OCI-LY1 (cell line): ENCODE measurements around the gene TFEB.

Experiments
- H2AFZ ChIP-seq: fragments of 200-600 bp; sonication (generic), shearing (Covaris generic); 2 replicates; pipeline ENCODE4 v1.6.0; 2014; ENCODE audit warnings: antibody characterized with exemption, mild to moderate bottlenecking, low read length
- H3F3A ChIP-seq: fragments of 200-600 bp; sonication (generic), shearing (Covaris generic); 2 replicates; pipeline ENCODE4 v1.6.0; 2014; ENCODE audit warnings: mild to moderate bottlenecking, antibody characterized with exemption, low read length, moderate library complexity; ENCODE audit not compliant: insufficient read depth
- H3K27ac ChIP-seq: fragments of 200-600 bp; sonication (generic); 2 replicates; pipeline ENCODE4 v1.5.1; 2014; ENCODE audit warnings: low read length, mixed run types, mild to moderate bottlenecking, low read depth; ENCODE audit not compliant: poor library complexity, severe bottlenecking
- H3K27me3 ChIP-seq: fragments of 200-600 bp; sonication (generic); 2 replicates; pipeline ENCODE4 v1.6.0; 2014; ENCODE audit warnings: antibody characterized with exemption, mild to moderate bottlenecking, low read length, moderate library complexity; ENCODE audit not compliant: insufficient read depth
- H3K36me3 ChIP-seq: fragments of 200-600 bp; sonication (generic); 2 replicates; pipeline ENCODE4 v1.6.1; 2014; ENCODE audit warnings: mild to moderate bottlenecking, antibody characterized with exemption, low read length, moderate library complexity, mixed read lengths; ENCODE audit not compliant: insufficient read depth
- H3K4me1 ChIP-seq: fragments of 200-600 bp; sonication (generic); 2 replicates; pipeline ENCODE4 v1.5.1; 2014; ENCODE audit warnings: mild to moderate bottlenecking, low read length, moderate library complexity; ENCODE audit not compliant: insufficient read depth, severe bottlenecking
- H3K4me2 ChIP-seq: fragments of 200-600 bp; sonication (generic), shearing (Covaris generic); 2 replicates; pipeline ENCODE4 v1.6.1; 2014; ENCODE audit warnings: low read length
- H3K4me3 ChIP-seq: fragments of 200-600 bp; sonication (generic); 2 replicates; pipeline ENCODE4 v1.5.1; 2014; ENCODE audit warnings: low read length, low read depth, mild to moderate bottlenecking, mixed read lengths; ENCODE audit not compliant: poor library complexity, severe bottlenecking
- H3K79me2 ChIP-seq: fragments of 200-600 bp; shearing (Covaris generic); 2 replicates; pipeline ENCODE4 v1.6.1; 2016; ENCODE audit warnings: mixed run types, low read length, mixed read lengths; ENCODE audit not compliant: insufficient read depth
- H3K9ac ChIP-seq: fragments of 200-600 bp; sonication (generic), shearing (Covaris generic); 2 replicates; pipeline ENCODE4 v1.6.1; 2014; ENCODE audit warnings: mild to moderate bottlenecking, low read length, mixed read lengths
- H3K9me2 ChIP-seq: fragments of 200-600 bp; sonication (generic), shearing (Covaris generic); 2 replicates; pipeline ENCODE4 v1.6.1; 2014; ENCODE audit warnings: low read depth, mild to moderate bottlenecking, low read length, mixed read lengths
- H3K9me3 ChIP-seq: fragments of 200-600 bp; shearing (Covaris generic); 2 replicates; pipeline ENCODE4 v1.6.1; 2014; ENCODE audit warnings: low read length, mixed read lengths
- H4K20me1 ChIP-seq: fragments of 200-600 bp; sonication (generic), shearing (Covaris generic); 2 replicates; pipeline ENCODE4 v1.6.0; 2016; ENCODE audit warnings: mild to moderate bottlenecking, low read length; ENCODE audit not compliant: insufficient read depth
- EZH2 ChIP-seq: fragments of 200-600 bp; sonication (generic), shearing (Covaris generic); IDR thresholded peaks from 2 replicates; pipeline ENCODE4 v1.8.0; 2017; ENCODE audit warnings: borderline replicate concordance, mixed run types, mild to moderate bottlenecking, antibody characterized with exemption, low read length, moderate library complexity, mixed read lengths
- TF ChIP-seq, protein P1 (sequence below): fragments of 200-600 bp; sonication (generic), shearing (Covaris generic); IDR thresholded peaks from 2 replicates; pipeline ENCODE4 v1.5.1; 2017; ENCODE audit warnings: mild to moderate bottlenecking, antibody characterized with exemption, low read length, moderate library complexity, mixed read lengths

Gene TFEB

DNA sequence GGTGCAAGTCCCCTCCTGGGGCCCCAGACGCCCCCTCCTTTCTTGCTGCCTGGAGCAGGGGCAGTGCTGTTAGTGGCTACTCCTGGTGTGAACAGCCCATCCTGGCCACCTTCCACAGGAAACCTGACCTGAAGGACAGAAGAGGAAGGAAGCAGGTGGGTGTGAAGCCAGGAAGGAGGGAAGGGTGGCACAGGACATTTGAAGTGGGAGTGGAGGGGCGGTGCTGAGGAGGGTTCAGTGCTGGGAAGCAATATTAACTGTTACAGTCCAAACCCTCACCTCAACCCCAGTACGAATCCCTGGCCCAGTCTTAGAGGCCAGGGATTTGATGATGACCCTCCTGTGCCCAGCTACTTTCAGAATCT lies 45.9 kb upstream of the TFEB start:
- no peaks in the 10 kb centered on the region for H3F3A ChIP-seq
- H3K27me3 ChIP-seq = 0 out of 2 replicates have a peak, but pooled peaks cover 5% of the 10 kb centered on the region
- TF ChIP-seq EZH2 = no peak
- TF ChIP-seq, protein P1, sequence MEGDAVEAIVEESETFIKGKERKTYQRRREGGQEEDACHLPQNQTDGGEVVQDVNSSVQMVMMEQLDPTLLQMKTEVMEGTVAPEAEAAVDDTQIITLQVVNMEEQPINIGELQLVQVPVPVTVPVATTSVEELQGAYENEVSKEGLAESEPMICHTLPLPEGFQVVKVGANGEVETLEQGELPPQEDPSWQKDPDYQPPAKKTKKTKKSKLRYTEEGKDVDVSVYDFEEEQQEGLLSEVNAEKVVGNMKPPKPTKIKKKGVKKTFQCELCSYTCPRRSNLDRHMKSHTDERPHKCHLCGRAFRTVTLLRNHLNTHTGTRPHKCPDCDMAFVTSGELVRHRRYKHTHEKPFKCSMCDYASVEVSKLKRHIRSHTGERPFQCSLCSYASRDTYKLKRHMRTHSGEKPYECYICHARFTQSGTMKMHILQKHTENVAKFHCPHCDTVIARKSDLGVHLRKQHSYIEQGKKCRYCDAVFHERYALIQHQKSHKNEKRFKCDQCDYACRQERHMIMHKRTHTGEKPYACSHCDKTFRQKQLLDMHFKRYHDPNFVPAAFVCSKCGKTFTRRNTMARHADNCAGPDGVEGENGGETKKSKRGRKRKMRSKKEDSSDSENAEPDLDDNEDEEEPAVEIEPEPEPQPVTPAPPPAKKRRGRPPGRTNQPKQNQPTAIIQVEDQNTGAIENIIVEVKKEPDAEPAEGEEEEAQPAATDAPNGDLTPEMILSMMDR = no peak
- H3K36me3 ChIP-seq = no peaks in the 10 kb centered on the region
- H2AFZ ChIP-seq = no peak overlapping the region
- H3K4me1 ChIP-seq = peaks cover 20% of the 10 kb centered on the region
- H4K20me1 ChIP-seq = no peaks in the 10 kb centered on the region
- no peak overlapping the region for H3K9ac ChIP-seq
- H3K4me3 ChIP-seq = no peak overlapping the region
- no peak overlapping the region for H3K4me2 ChIP-seq
- H3K9me3 ChIP-seq = no peaks in the 10 kb centered on the region
- no peaks in the 10 kb centered on the region for H3K9me2 ChIP-seq
- H3K79me2 ChIP-seq = no peaks in the 10 kb centered on the region
- H3K27ac ChIP-seq = no peak overlapping the region

DNA sequence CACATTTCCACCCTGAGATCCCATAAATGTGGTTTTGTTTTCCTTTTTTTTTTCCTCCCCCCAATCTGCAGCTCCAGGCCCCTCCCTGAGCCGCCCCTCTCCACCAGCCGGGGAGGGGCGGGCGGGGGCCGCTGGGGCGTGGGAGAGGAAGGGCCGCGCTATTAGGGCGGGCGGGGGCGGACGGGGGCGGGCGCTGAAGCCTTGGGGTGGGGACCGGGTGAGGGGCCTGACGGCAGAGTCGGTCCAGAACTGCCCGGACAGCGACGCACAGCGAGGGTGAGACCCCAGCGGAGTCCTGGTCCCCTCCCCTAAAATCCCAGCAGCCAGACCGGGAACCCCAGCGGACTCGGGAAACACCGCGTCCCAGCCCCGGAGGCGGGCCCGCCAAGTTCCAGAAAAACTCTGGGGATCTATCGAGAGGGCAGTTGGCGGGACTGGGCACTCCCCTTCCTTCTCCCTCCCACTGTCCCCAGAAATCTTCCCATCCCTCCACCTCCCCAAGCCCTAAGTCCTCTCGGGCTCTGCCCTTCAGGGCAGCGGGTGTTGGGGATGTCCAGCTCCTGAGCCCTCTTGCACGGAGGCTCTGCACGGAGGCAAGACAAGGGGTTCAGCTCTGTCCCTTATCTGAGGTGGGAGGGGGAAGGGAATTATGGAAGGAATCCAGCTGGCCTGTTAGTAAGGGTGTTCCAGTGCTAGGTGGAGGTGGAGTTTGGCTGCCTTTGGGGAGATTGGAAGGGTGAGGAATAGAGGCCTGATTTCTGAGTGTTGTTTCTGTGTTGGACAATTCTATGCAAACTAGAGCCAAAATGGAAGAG lies 45.4 kb upstream of the TFEB start, which contains the start of gene PRICKLE4:
Gene PRICKLE4 (plus strand): TSS at position 232 of the 815 bp plus-strand sequence. CDS start 2,692 bp downstream, outside the sequence.
- Histone ChIP-seq H3K36me3 (no peaks in the 10 kb centered on the region), H2AFZ (no peak within 1 kb of the TSS), H3F3A (no peaks in the 10 kb centered on the region), H3K27me3 (0 out of 2 replicates have a peak, but pooled peaks cover 5% of the 10 kb centered on the region), H4K20me1 (no peaks in the 10 kb centered on the region), H3K9me2 (no peaks in the 10 kb centered on the region), H3K4me2 (peak within 1 kb of the TSS; percentile 95), H3K4me1 (peaks cover 14% of the 10 kb centered on the region), H3K27ac (no peak within 1 kb of the TSS), H3K79me2 (no peaks in the 10 kb centered on the region), H3K9me3 (no peaks in the 10 kb centered on the region), H3K9ac (peak within 1 kb of the TSS; percentile 82), H3K4me3 (peak within 1 kb of the TSS; percentile 66)
- no peak for TF ChIP-seq EZH2
- TF ChIP-seq, protein P1 = no peak

DNA sequence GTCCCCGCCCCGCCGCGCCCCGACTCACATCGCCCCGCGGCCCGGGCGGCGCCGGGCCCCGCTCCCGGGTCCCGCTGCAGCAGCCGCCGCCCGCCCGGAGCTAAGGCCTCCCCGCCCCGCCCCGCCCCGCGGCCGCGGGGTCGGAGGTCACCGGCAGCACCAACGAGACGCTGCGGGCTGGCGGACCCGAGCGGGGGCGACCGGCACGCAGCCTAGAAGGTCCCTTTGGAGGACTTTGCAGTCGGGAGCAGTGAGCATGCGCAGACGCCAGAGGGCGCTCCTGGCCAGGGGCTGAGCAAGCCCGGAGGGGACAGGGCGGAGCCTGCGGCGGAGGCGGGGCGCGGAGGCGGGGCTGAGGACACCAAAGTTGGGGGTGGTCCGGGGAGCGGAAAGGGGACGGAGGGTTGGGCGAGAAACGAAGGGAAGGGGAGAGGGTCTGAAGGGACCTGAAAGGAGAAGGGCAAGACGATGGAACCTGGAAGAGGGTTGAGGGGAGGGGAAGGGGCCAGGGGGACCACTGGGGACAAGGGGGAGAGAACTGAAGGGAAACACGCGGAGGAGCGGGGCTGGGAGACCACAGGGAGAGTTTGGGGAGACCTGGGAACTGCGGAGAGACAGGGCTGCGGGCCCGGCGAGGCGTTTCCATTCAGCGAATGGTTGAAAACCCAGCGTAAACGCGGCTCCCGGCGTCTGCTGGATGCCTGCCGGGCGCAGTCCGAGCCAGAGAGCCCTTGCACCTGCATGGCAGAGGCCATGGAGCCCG lies 44.6 kb upstream of the TFEB start, which contains the start of gene FRS3:
Gene FRS3 (minus strand): TSS at position 113 of the 763 bp plus-strand sequence. CDS start 2,913 bp downstream, outside the sequence.
- Histone ChIP-seq H3K79me2 (no peaks in the 10 kb centered on the region), H3F3A (no peaks in the 10 kb centered on the region), H3K4me2 (peak within 1 kb of the TSS; percentile 95), H4K20me1 (no peaks in the 10 kb centered on the region), H3K4me3 (peak within 1 kb of the TSS; percentile 66), H3K27me3 (0 out of 2 replicates have a peak, but pooled peaks cover 5% of the 10 kb centered on the region), H3K36me3 (no peaks in the 10 kb centered on the region; the same call in 1 of the 2 replicates), H3K9me2 (no peaks in the 10 kb centered on the region), H3K9ac (peak within 1 kb of the TSS; percentile 82), H3K4me1 (peaks cover 13% of the 10 kb centered on the region), H2AFZ (no peak within 1 kb of the TSS), H3K9me3 (no peaks in the 10 kb centered on the region), H3K27ac (no peak within 1 kb of the TSS)
- TF ChIP-seq EZH2 = no peak
- TF ChIP-seq, protein P1 = peak; percentile 91
